ENCODE results near the gene APAF1.

The APAF1 gene

GRCh38 chr12:98767248-98767647, 122.2 kb downstream of the APAF1 start:
- H3K9ac ChIP-seq, result no peak overlapping the region
- no peaks in the 10 kb centered on the region for H3K79me2 ChIP-seq (ENCODE audit: insufficient read depth, low read depth)
- H3K4me1 ChIP-seq (ENCODE audit: low read depth, poor library complexity, severe bottlenecking), result no peaks in the 10 kb centered on the region

GRCh38 chr12:98769068-98769467, 124.0 kb downstream of the APAF1 start:
- no peaks in the 10 kb centered on the region for H3K27me3 ChIP-seq (ENCODE audit: insufficient read depth, low read depth)
- no peaks in the 10 kb centered on the region for H3K79me2 ChIP-seq (ENCODE audit: insufficient read depth, low read depth)
- H3K4me1 ChIP-seq (ENCODE audit: low read depth, poor library complexity, severe bottlenecking), result no peaks in the 10 kb centered on the region
- no peaks in the 10 kb centered on the region for H3K36me3 ChIP-seq (ENCODE audit: insufficient read depth)
- H3K27ac ChIP-seq, result no peak overlapping the region
- H3K9ac ChIP-seq, result no peak overlapping the region
- TF ChIP-seq, protein P1, sequence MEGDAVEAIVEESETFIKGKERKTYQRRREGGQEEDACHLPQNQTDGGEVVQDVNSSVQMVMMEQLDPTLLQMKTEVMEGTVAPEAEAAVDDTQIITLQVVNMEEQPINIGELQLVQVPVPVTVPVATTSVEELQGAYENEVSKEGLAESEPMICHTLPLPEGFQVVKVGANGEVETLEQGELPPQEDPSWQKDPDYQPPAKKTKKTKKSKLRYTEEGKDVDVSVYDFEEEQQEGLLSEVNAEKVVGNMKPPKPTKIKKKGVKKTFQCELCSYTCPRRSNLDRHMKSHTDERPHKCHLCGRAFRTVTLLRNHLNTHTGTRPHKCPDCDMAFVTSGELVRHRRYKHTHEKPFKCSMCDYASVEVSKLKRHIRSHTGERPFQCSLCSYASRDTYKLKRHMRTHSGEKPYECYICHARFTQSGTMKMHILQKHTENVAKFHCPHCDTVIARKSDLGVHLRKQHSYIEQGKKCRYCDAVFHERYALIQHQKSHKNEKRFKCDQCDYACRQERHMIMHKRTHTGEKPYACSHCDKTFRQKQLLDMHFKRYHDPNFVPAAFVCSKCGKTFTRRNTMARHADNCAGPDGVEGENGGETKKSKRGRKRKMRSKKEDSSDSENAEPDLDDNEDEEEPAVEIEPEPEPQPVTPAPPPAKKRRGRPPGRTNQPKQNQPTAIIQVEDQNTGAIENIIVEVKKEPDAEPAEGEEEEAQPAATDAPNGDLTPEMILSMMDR (conservative IDR thresholded peaks at IDR 0.05; ENCODE audit: low read depth, low read length), result no peak
- H2AFZ ChIP-seq (ENCODE audit: low read depth), result no peak overlapping the region
- H4K20me1 ChIP-seq (ENCODE audit: insufficient read depth), result no peaks in the 10 kb centered on the region
- no peak overlapping the region for H3K4me2 ChIP-seq
- H3K4me3 ChIP-seq (IDR thresholded peaks at IDR 0.05; ENCODE audit: insufficient read depth, low read depth, low read length), result no peak overlapping the region

More at GRCh38 chr12:98767248-98767647, 122.2 kb downstream of the APAF1 start:
- H4K20me1 ChIP-seq (ENCODE audit: insufficient read depth), result no peaks in the 10 kb centered on the region
- TF ChIP-seq, protein P1 (conservative IDR thresholded peaks at IDR 0.05; ENCODE audit: low read depth, low read length), result no peak
- no peak overlapping the region for H3K4me2 ChIP-seq
- H3K27ac ChIP-seq, result no peak overlapping the region
- H2AFZ ChIP-seq (ENCODE audit: low read depth), result no peak overlapping the region
- H3K36me3 ChIP-seq (ENCODE audit: insufficient read depth), result no peaks in the 10 kb centered on the region
- no peaks in the 10 kb centered on the region for H3K27me3 ChIP-seq (ENCODE audit: insufficient read depth, low read depth)
- H3K4me3 ChIP-seq (IDR thresholded peaks at IDR 0.05; ENCODE audit: insufficient read depth, low read depth, low read length), result no peak overlapping the region

DNA sequence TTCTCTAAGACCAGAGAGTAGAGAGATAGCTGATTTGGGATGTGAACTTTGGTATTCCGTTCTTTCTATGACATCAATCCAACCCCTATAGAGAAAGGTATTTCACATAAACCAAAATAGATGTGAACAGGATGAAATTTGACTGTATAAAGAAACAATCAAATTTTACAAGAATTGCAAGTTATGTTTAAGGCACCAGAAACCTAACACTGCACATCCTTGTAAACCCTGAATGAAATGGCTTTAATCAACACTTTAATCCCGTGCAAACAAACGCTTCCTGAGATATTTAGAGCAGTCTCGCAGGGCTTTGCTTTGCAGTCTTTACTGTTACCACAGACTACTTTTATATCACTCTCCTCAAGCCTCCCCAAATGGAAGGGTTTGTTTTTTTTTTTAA, 125.1 kb downstream of the APAF1 start:
- H3K27ac ChIP-seq, result no peak overlapping the region
- TF ChIP-seq, protein P1 (conservative IDR thresholded peaks at IDR 0.05; ENCODE audit: low read depth, low read length), result no peak
- no peaks in the 10 kb centered on the region for H4K20me1 ChIP-seq (ENCODE audit: insufficient read depth)
- no peak overlapping the region for H3K4me2 ChIP-seq
- H3K4me1 ChIP-seq (ENCODE audit: low read depth, poor library complexity, severe bottlenecking), result no peaks in the 10 kb centered on the region
- H3K36me3 ChIP-seq (ENCODE audit: insufficient read depth), result no peaks in the 10 kb centered on the region
- no peaks in the 10 kb centered on the region for H3K27me3 ChIP-seq (ENCODE audit: insufficient read depth, low read depth)
- H3K4me3 ChIP-seq (IDR thresholded peaks at IDR 0.05; ENCODE audit: insufficient read depth, low read depth, low read length), result no peak overlapping the region
- no peak overlapping the region for H3K9ac ChIP-seq
- H2AFZ ChIP-seq (ENCODE audit: low read depth), result no peak overlapping the region
- no peaks in the 10 kb centered on the region for H3K79me2 ChIP-seq (ENCODE audit: insufficient read depth, low read depth)

GRCh38 chr12:98771811-98772752, 127.0 kb downstream of the APAF1 start:
- H3K36me3 ChIP-seq (ENCODE audit: insufficient read depth), result no peaks in the 10 kb centered on the region

More at GRCh38 chr12:98771811-98772752, 127.0 kb downstream of the APAF1 start:
- H3K9ac ChIP-seq, result no peak overlapping the region
- H3K79me2 ChIP-seq (ENCODE audit: insufficient read depth, low read depth), result no peaks in the 10 kb centered on the region
- H3K27ac ChIP-seq, result no peak overlapping the region
- TF ChIP-seq, protein P1 (conservative IDR thresholded peaks at IDR 0.05; ENCODE audit: low read depth, low read length), result no peak
- H3K4me2 ChIP-seq, result no peak overlapping the region
- H3K27me3 ChIP-seq (ENCODE audit: insufficient read depth, low read depth), result no peaks in the 10 kb centered on the region
- no peaks in the 10 kb centered on the region for H3K4me1 ChIP-seq (ENCODE audit: low read depth, poor library complexity, severe bottlenecking)
- H3K4me3 ChIP-seq (IDR thresholded peaks at IDR 0.05; ENCODE audit: insufficient read depth, low read depth, low read length), result no peak overlapping the region
- H2AFZ ChIP-seq (ENCODE audit: low read depth), result no peak overlapping the region
- H4K20me1 ChIP-seq (ENCODE audit: insufficient read depth), result no peaks in the 10 kb centered on the region

All from KMS-11 (cell line).